ENCODE results near the gene CORO2B. TPM values are rescaled to one million over a fixed set of nuclear protein-coding genes. Genes with fewer than 3 reads are reported as not detected.
A peak's percentile ranks its signal among the peaks of the same experiment; 100 is the strongest.

Gene CORO2B
- total RNA-seq, 6 donors from 2014 or later, result 0.79 to 9.0 (median 2.0) TPM

DNA sequence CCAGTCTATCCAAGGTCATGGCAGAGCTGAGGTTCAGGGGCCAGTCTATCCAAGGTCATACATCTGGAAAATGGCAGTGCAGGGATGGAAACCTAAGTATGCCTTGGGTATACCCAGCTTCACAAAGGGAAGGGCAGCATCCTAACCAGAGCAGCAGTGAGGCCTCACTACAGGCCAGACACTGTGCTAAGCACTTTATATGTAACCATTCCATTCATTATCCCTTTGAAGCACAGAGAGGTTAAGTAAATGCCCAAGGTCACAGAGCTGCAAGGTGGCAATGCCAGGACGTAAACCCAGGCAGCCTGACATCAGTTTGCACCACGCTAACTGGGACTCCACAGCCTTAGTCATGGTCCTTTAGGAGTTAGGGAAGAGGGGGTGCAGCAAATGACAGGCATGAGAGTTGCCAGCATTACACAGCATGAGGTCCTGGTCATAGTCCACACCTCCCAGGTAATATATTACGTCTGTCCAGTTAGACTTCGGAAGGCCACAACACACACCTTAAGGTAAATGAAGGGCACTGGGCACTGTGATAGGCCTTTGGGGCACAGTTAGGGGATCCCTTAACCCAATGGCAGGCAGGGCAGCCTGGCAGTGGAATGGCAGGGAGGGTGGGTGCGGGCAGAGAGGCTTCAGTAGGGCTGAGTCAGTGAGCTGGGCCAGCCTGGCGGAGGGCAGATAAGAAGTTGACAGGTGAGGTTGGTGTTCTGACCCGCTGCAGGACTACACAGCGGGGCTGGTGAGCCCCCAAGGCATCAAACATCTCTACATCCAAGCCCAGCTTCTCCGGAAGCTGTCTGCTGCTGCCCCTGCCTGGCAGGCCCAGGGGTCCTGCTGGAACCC, 21.1 kb upstream of the CORO2B start:
- Histone ChIP-seq H3K4me3 (no peak overlapping the region), H3K4me1 (peaks cover 9 to 23% (median 13%) of the 10 kb centered on the region in 4 donors), H3K9me3 (no peaks in the 10 kb centered on the region), H3K27ac (no peak overlapping the region), H3K36me3 (no peaks in the 10 kb centered on the region), H3K27me3 (no peaks in the 10 kb centered on the region)
- 92 to 98% methylated on average over 7 to 9 of the region's 9 CpGs for WGBS, 2 donors
- TF ChIP-seq POLR2AphosphoS5 (IDR thresholded peaks at IDR 0.05) (no peak), EP300 (IDR thresholded peaks at IDR 0.05) (no peak), POLR2A (IDR thresholded peaks at IDR 0.05) (no peak)
- TF ChIP-seq, protein P1, sequence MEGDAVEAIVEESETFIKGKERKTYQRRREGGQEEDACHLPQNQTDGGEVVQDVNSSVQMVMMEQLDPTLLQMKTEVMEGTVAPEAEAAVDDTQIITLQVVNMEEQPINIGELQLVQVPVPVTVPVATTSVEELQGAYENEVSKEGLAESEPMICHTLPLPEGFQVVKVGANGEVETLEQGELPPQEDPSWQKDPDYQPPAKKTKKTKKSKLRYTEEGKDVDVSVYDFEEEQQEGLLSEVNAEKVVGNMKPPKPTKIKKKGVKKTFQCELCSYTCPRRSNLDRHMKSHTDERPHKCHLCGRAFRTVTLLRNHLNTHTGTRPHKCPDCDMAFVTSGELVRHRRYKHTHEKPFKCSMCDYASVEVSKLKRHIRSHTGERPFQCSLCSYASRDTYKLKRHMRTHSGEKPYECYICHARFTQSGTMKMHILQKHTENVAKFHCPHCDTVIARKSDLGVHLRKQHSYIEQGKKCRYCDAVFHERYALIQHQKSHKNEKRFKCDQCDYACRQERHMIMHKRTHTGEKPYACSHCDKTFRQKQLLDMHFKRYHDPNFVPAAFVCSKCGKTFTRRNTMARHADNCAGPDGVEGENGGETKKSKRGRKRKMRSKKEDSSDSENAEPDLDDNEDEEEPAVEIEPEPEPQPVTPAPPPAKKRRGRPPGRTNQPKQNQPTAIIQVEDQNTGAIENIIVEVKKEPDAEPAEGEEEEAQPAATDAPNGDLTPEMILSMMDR (IDR thresholded peaks at IDR 0.05), result no peak
- DNase-seq (peak in 1 of 2 donors; percentile 28), ATAC-seq (ENCODE audit: low FRiP score in 2 of 2) (no peak)

DNA sequence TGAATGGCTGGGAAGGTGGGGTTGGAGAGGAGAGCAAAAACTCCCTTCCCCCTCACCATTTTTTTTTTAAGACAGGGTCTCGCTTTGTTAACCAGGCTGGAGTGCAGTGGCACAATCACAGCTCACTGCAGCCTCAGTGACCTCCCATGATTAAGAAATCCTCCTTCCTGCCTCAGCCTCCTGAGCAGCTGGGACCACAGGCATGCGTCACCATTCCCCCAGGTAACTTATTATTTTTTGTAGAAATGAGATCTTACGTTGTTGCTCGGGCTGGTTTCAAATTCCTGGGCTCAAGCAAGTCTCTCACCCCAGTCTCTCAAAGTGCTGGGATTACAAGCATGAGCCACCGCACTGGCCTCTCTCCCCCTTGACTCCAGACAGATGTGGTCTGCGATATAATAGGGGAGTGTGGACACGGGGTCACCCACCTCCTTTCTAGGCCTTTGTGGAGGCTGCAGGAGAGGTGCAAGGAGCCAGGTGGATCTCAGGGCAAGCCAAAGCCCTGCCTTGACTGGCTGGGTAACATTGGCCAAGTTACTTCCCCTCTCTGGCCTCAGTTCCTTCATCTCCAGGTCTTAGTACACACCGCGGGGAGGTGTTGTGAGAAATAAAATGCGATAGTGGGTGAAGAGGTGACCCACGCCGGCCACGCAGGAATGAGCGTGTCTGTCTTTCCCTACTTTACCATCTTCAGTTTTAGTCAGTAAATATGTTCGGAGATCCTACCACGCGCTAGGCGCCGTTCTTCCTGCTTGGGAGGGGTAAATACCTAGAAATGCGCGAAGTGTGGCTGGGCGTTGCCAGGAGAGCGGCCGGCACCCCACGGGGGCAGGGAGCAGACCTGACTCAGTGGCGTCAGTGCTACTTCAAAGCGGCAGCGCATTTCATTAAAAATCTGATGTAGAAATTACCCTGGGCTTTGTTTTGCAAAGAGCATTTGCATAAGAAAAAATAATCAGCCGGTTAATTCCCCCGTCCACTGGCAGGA, 20.2 kb upstream of the CORO2B start:
- Histone ChIP-seq H3K9me3 (no peaks in the 10 kb centered on the region), H3K4me3 (peak overlapping the region in 3 of 4 donors; percentile 34 to 47 (median 47)), H3K27me3 (no peaks in the 10 kb centered on the region), H3K36me3 (no peaks in the 10 kb centered on the region), H3K4me1 (peaks cover 9 to 20% (median 13%) of the 10 kb centered on the region in 4 donors), H3K27ac (no peak overlapping the region)
- DNase-seq (peak; percentile 25 to 70), ATAC-seq (ENCODE audit: low FRiP score in 2 of 2) (no peak)
- WGBS, 2 donors, result 37 to 47% methylated on average over 30 of the region's 30 CpGs
- TF ChIP-seq, protein P1 (IDR thresholded peaks at IDR 0.05), result no peak
- TF ChIP-seq POLR2AphosphoS5 (IDR thresholded peaks at IDR 0.05), result no peak
- TF ChIP-seq POLR2A (IDR thresholded peaks at IDR 0.05), result no peak
- TF ChIP-seq EP300 (IDR thresholded peaks at IDR 0.05), result no peak

DNA sequence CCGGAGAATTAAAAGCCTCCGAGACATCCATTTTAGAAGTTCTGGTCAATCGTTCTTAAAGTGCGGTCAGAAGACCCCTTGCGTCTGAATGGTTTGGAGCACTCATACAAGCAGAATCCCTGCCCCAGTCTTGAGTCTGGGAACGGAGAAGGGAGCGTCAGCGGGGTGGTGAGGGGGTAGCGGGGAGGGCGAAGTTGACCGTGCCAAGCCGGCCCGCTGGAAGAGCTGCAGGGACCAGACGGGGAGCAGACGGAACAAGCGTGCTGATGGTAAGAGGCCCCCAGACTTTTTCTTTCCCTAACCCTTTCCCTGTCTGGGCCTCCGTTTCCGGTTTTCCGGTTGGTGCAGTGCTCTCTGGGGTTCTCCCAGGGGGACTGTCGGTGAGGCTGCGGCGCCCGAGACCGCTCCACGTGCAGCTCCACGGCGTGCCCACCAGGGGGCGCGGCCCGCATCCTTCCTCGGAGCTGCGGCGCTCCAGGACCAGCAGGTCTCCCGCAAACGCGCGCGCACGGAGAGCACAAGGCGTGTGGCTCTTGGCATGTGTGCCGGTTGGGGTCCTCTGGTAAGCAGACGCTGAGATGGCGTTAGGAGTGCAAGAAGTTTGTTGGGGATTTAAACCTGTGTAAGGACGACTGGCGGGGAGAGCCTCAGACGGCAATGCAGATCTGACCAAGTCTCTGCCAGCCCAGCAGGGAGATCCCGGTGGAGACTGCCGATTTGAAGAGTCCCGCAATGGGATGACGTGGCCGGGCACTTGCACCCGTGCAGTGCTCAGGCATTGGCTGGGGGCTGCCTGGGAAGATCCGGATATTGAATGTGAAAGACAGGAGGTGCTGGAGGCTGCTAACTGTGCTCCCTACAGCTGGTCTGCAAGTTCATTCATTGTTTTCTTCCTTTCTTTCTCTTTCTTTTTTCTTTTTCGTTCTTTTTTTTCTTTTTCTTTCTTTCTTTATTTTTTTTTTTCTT, 19.2 kb upstream of the CORO2B start:
- TF ChIP-seq, protein P1 (IDR thresholded peaks at IDR 0.05), result peak; percentile 97 to 98 (median 98)
- TF ChIP-seq POLR2A (IDR thresholded peaks at IDR 0.05), result no peak
- H3K9me3 ChIP-seq, result no peaks in the 10 kb centered on the region
- H3K27me3 ChIP-seq, result no peaks in the 10 kb centered on the region
- H3K27ac ChIP-seq, result peak overlapping the region in 1 of 4 donors; percentile 23
- H3K36me3 ChIP-seq, result no peaks in the 10 kb centered on the region
- ATAC-seq (ENCODE audit: low FRiP score in 2 of 2), result peak; percentile 90 to 96
- 4 to 6% methylated on average over 36 to 37 of the region's 54 CpGs for WGBS, 2 donors
- DNase-seq, result peak; percentile 86 to 96
- peak overlapping the region in 3 of 4 donors; percentile 34 to 47 (median 47) for H3K4me3 ChIP-seq
- H3K4me1 ChIP-seq, result peaks cover 9 to 20% (median 13%) of the 10 kb centered on the region in 4 donors

DNA sequence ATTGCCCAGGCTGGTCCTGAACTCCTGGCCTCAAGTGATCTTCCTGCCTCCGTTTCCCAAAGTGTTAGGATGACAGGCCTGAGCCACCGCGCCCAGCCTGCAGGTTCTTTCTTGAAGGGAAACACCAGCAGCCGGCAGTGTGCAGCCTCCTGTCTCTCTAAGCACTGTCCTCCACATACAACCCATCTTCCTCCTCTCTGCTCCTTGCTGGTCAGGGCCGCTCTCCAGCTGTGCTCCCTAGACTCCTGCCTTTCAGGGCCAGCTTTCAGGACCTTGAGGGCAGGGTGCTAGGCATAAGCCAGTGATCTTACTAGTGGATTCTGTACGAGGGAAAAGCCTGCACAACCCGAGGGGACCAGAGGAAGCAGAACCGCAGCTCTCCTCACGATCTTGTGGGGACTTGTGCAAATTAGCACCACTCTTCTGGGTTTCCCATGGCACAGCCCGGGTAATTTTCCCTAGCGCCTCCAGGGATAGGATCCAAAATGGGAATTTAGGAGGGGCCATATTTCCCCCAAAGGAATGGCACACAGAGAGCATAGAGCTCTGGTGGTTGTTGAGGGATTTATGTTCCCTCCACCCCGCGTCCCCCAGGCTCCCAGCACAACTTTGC, 18.2 kb upstream of the CORO2B start:
- DNase-seq, result peak in 1 of 2 donors; percentile 18
- H3K27ac ChIP-seq, result no peak overlapping the region
- ATAC-seq (ENCODE audit: low FRiP score in 2 of 2), result no peak
- 77 to 85% methylated on average over 8 to 13 of the region's 13 CpGs for WGBS, 2 donors
- H3K4me3 ChIP-seq, result no peak overlapping the region
- no peaks in the 10 kb centered on the region for H3K36me3 ChIP-seq
- H3K4me1 ChIP-seq, result peaks cover 9 to 20% (median 13%) of the 10 kb centered on the region in 4 donors
- TF ChIP-seq EP300 (IDR thresholded peaks at IDR 0.05) (no peak), POLR2A (IDR thresholded peaks at IDR 0.05) (no peak), POLR2AphosphoS5 (IDR thresholded peaks at IDR 0.05) (no peak)
- TF ChIP-seq, protein P1 (IDR thresholded peaks at IDR 0.05), result no peak
- H3K27me3 ChIP-seq, result no peaks in the 10 kb centered on the region
- no peaks in the 10 kb centered on the region for H3K9me3 ChIP-seq
